Transverse colon (tissue), 4 donors: ENCODE results near the gene EMX1. TPM values are rescaled to one million over a fixed set of nuclear protein-coding genes. Genes with fewer than 3 reads are reported as not detected.

ENCODE experiments used
- DNase-seq: peaks from one replicate; pipeline ENCODE4 v3.0.0-alpha.2; 2019
- H3K27ac ChIP-seq, 4 donors: fragments of 200-600 bp; sonication (generic); 2 replicates each; pipeline ENCODE4 v1.5.1; 2016 to 2018; ENCODE audit warnings: inconsistent platforms in 4 of 4
- H3K27me3 ChIP-seq: fragments of 200-600 bp; sonication (generic); 2 replicates; pipeline ENCODE4 v1.5.1; 2017; ENCODE audit warnings: inconsistent platforms
- H3K36me3 ChIP-seq, 4 donors: fragments of 200-600 bp; sonication (generic); 2 replicates each; pipeline ENCODE4 v1.5.1; 2017 to 2019; ENCODE audit warnings: inconsistent platforms in 4 of 4
- H3K4me1 ChIP-seq, 4 donors: fragments of 200-600 bp; sonication (generic); 2 replicates each; pipeline ENCODE4 v1.5.1; 2017 to 2020; ENCODE audit warnings: inconsistent platforms in 4 of 4
- H3K4me3 ChIP-seq, 4 donors: fragments of 200-600 bp; sonication (generic); 1 replicate in 1 of 4; 2 replicates in 3 of 4; pipeline versions ENCODE4 v1.5.1 to v1.6.1; 2017 to 2019; ENCODE audit warnings: inconsistent platforms in 4 of 4
- H3K9me3 ChIP-seq, 2 donors: fragments of 200-600 bp; sonication (generic); 2 replicates each; pipeline ENCODE4 v1.5.1; 2017 to 2019; ENCODE audit warnings: inconsistent platforms in 2 of 2
- EP300 ChIP-seq: sonication (generic); formaldehyde crosslinking; IDR thresholded peaks from one replicate; pipeline ENCODE4 v1.6.1; 2017; ENCODE audit warnings: antibody characterized with exemption, low read depth
- POLR2A ChIP-seq: fragments of 450-650 bp; IDR thresholded peaks from one replicate; pipeline ENCODE4 v1.6.1; 2016; ENCODE audit warnings: antibody characterized with exemption, mild to moderate bottlenecking, moderate library complexity
- POLR2AphosphoS5 ChIP-seq, 3 donors: sonication (generic); formaldehyde crosslinking; IDR thresholded peaks; one replicate each; pipeline ENCODE4 v1.6.1; 2016; ENCODE audit warnings: antibody characterized with exemption in 3 of 3
- WGBS, 2 donors: methylation state at CpG; one replicate each; pipeline ENCODE4 v1.1.5; 2018; ENCODE audit warnings: low coverage in 1 of 2; 5-methylcytosine and 5-hydroxymethylcytosine counted together
- in situ Hi-C, 4 donors: fragments of 200-750 bp; cut with MboI; loops; one replicate each; pipeline versions ENCODE4 v1.15.0 to v1.15.1; 2017; ENCODE audit warnings: low sequenced_read_pairs in 3 of 4, low pct_ligation_motif_present in 1 of 4, low pct_unique_long_range_greater_than_20kb in 1 of 4
- intact Hi-C: fragments of 100-400 bp; cut with DNase I; formaldehyde crosslinking; loops from one replicate; pipeline ENCODE4 v1.15.1; 2023; ENCODE audit warnings: low total_unique reads
- total RNA-seq, 4 donors: library from RNA; depleted of rRNA; stranded (reverse); fragments of >200 nt; gene quantifications; one replicate each; pipeline ENCODE4 v1.1.0, GENCODE V29; 2016
- TF ChIP-seq, protein P1 (sequence below), 5 experiments: fragments of 200-600 bp in 3 of 5; fragments of 450-650 bp in 2 of 5; sonication (generic) in 3 of 5; IDR thresholded peaks; 1 replicate in 2 of 5; 2 replicates in 3 of 5; pipeline ENCODE4 v1.5.1; 2016 to 2017; ENCODE audit warnings: antibody characterized with exemption in 5 of 5, inconsistent platforms in 3 of 5, mild to moderate bottlenecking in 2 of 5, moderate library complexity in 1 of 5

Gene EMX1
- total RNA-seq, 4 donors from 2014 or later: 1.5 to 2.9 (median 2.7) TPM; not detected in 1

DNA sequence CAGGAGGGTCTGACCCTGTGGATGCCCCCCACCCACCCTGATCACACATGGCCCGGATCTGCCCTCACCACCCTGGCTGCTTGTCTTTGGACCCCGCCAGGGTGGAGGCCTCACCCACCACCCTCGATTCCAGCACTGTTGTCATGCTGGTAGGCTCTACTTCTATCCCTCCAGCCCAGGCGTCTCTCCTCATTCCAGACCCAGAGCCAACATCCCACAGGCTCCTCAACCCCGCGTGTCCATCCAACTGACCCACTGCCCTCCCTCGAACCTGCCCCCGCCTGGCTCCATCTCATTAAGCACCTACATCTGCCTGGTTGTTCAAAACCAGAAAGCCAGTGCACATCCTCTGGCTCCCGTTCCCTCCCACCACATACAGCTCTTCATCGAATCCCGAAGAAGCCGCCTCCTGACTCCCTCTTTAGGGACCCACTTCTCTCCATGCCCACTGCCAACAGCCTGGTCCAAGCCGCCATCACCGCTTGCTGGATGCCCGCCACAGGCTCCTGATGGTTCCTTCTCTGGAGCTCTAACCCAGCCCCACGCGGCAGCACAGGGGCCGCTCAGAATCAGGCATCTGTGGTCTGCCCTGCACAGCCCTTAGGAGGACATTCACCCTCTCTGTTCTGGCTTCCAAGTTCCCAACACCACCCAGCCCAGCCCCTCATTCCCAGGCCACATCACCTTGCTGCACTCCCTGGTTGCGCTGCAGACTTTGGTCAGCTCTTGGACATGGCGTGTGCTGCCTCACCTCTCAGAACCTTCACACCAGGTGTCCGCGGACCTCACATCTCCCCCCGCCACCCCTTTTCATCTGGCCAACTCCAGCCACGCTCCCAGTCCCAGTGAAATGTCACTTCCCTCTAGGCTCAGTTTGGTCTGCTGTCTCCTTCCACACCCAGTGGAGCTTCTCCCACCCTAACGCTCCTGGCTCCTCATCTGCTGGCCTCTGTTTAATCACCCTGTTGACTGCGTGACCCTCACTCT, 43.0 kb downstream of the EMX1 start:
- H3K27me3 ChIP-seq: no peaks in the 10 kb centered on the region
- in situ Hi-C loops (no loop called here), intact Hi-C loops (no loop called here)
- no peaks in the 10 kb centered on the region for H3K4me1 ChIP-seq
- no peaks in the 10 kb centered on the region for H3K9me3 ChIP-seq
- DNase-seq: no peak
- TF ChIP-seq EP300: no peak
- TF ChIP-seq, protein P1, sequence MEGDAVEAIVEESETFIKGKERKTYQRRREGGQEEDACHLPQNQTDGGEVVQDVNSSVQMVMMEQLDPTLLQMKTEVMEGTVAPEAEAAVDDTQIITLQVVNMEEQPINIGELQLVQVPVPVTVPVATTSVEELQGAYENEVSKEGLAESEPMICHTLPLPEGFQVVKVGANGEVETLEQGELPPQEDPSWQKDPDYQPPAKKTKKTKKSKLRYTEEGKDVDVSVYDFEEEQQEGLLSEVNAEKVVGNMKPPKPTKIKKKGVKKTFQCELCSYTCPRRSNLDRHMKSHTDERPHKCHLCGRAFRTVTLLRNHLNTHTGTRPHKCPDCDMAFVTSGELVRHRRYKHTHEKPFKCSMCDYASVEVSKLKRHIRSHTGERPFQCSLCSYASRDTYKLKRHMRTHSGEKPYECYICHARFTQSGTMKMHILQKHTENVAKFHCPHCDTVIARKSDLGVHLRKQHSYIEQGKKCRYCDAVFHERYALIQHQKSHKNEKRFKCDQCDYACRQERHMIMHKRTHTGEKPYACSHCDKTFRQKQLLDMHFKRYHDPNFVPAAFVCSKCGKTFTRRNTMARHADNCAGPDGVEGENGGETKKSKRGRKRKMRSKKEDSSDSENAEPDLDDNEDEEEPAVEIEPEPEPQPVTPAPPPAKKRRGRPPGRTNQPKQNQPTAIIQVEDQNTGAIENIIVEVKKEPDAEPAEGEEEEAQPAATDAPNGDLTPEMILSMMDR (IDR thresholded peaks at IDR 0.05): no peak
- no peak for TF ChIP-seq POLR2AphosphoS5 (IDR thresholded peaks at IDR 0.05)
- TF ChIP-seq POLR2A: no peak
- 95 to 96% methylated on average over 19 to 26 of the region's 26 CpGs for WGBS, 2 donors
- H3K27ac ChIP-seq: no peak overlapping the region
- H3K4me3 ChIP-seq: no peak overlapping the region
- H3K36me3 ChIP-seq: no peaks in the 10 kb centered on the region

DNA sequence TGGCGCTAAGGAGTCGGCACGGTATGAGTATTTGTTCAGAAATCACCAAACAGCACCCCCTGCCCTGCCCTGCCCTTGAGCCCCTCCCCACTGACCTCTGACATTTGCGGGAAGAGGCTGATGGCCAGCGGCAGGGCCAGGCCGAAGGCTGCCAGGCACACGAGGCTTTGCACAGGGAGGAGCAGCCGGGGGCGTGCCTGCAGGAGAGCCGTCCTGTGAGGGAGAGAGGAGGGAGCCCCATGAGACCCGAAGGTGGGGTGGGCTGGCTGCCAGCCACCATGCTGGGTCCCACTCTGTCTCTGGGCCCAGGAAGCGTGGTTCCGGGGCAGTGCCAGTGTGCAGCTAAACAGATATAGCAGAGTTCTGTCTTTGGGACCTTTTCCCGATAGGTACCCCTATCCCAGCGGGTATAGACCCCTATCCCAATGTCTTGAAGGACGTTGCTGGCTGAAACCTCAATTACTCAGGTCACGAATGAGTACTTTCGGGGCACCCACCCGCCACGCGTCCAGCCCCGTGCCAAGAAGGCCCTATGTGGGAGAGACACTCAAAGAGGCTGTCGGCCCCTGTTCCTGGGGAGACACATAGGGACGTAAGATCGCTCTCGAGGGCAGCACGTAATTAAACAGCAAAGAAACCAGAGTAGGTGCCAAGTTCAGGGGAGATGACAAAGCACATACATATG, 43.9 kb downstream of the EMX1 start:
- intact Hi-C loops (no loop called here), in situ Hi-C loops (no loop called here)
- no peaks in the 10 kb centered on the region for H3K36me3 ChIP-seq
- TF ChIP-seq, protein P1 (IDR thresholded peaks at IDR 0.05): no peak
- H3K27ac ChIP-seq: no peak overlapping the region
- WGBS, 2 donors: 92% methylated on average over 27 of the region's 27 CpGs; no CpG with 5 or more reads in 1 of the 2 donors
- no peak for DNase-seq
- H3K4me1 ChIP-seq: no peaks in the 10 kb centered on the region
- no peak overlapping the region for H3K4me3 ChIP-seq
- H3K9me3 ChIP-seq: no peaks in the 10 kb centered on the region
- H3K27me3 ChIP-seq: no peaks in the 10 kb centered on the region

DNA sequence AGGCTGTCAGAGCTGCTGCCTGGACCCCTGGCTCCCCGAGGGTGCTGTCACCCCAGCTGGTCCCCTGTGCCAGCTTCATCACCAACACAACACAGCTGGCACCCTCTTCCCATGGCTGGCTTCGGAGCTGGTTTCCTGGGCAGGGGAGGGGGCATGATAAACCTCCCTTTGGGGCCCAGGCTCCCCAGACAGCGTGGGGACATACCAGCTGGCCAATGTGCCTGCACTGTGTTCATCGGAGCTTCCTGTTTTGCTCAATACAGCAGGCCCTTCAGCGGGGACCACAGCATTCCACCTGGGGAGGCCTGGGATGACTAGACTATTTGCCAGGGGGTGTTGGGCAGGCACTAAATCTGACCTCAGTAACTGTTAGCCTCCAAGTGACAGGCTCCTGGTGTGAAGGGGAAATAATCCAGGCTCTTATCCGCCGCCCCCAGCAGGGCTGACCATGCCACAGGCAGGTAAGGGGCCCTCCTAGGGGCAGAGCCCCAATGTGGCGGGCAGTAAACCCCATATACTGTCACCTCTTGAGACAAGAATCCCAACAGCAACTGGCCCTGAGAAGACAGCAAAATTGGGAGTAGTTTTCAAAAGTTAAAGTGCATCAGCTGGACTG, 44.6 kb downstream of the EMX1 start:
- H3K9me3 ChIP-seq: no peaks in the 10 kb centered on the region
- in situ Hi-C loops: no loop called here
- no peaks in the 10 kb centered on the region for H3K36me3 ChIP-seq
- DNase-seq: no peak
- no peaks in the 10 kb centered on the region for H3K27me3 ChIP-seq
- H3K4me3 ChIP-seq: no peak overlapping the region
- H3K4me1 ChIP-seq: no peaks in the 10 kb centered on the region
- no peak for TF ChIP-seq POLR2A
- TF ChIP-seq POLR2AphosphoS5 (IDR thresholded peaks at IDR 0.05): no peak
- TF ChIP-seq EP300: no peak
- TF ChIP-seq, protein P1 (IDR thresholded peaks at IDR 0.05): no peak
- no peak overlapping the region for H3K27ac ChIP-seq
- intact Hi-C loops: no loop called here
- 74% methylated on average over 8 of the region's 8 CpGs; no CpG with 5 or more reads in 1 of the 2 donors for WGBS, 2 donors

DNA sequence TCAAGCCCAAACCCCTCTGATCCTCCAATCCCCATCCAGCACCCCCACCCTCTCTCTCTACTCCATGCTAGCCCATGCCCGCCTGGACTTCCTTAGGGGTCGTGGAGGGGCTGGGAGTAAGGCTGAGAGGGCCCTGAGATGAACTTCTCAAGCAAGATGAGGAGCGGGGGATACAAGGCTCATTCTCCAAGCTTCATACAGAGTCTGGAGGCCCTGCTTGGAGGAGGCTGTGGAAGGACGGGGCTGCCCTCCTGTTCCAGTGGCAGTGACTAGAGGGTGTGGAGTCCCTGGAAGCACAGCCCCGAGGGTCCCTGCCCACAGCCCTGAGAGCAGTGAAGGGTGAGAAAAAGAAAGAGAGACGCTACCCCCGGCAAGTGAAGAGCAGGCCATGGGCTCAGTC, 45.6 kb downstream of the EMX1 start:
- Histone ChIP-seq H3K9me3 (no peaks in the 10 kb centered on the region), H3K27ac (no peak overlapping the region), H3K4me3 (no peak overlapping the region), H3K27me3 (no peaks in the 10 kb centered on the region), H3K4me1 (no peaks in the 10 kb centered on the region), H3K36me3 (no peaks in the 10 kb centered on the region)
- TF ChIP-seq EP300 (no peak), POLR2A (no peak), POLR2AphosphoS5 (IDR thresholded peaks at IDR 0.05) (no peak)
- TF ChIP-seq, protein P1 (IDR thresholded peaks at IDR 0.05): no peak
- intact Hi-C loops (no loop called here), in situ Hi-C loops (no loop called here)
- WGBS, 2 donors: 90% methylated on average over 7 of the region's 7 CpGs; no CpG with 5 or more reads in 1 of the 2 donors
- no peak for DNase-seq
